OCI-LY3 (cell line): ENCODE data around the gene ZNF213.

Experiments
- CTCF ChIP-seq: fragments of 200-600, 300-600 bp; sonication (generic); IDR thresholded peaks from 2 replicates; pipeline ENCODE4 v1.5.1; 2014; ENCODE audit warnings: antibody characterized with exemption, low read length, low read depth
- EZH2phosphoT487 ChIP-seq: fragments of 200-600 bp; shearing (Covaris generic); IDR thresholded peaks from 2 replicates; pipeline ENCODE4 v1.6.1; 2018; ENCODE audit warnings: antibody characterized with exemption, mixed run types, low read depth

GRCh38 chr16:3187798-3188674 is 53.2 kb downstream of the ZNF213 start, which contains the start of gene OR1F1:
- TF ChIP-seq CTCF: no peak
- no peak for TF ChIP-seq EZH2phosphoT487
